GM12873 (cell line): ENCODE measurements around the gene SUMO3.

Source experiments
- CTCF ChIP-seq: IDR thresholded peaks from 2 replicates; pipeline ENCODE4 v1.5.1; 2012; ENCODE audit warnings: low read depth, mild to moderate bottlenecking, moderate library complexity, low read length, control low read depth; ENCODE audit not compliant: insufficient read depth; ENCODE audit errors: missing control alignments

SUMO3 gene

GRCh38 chr21:44817914-44818639 is at the start of gene SUMO3:
SUMO3 (minus strand) TSS chr21:44818062; CDS start chr21:44817968, 94 bp downstream.
- TF ChIP-seq CTCF = no peak

- no peak for TF ChIP-seq CTCF
Measured at GRCh38 chr21:44867464-44867863, 49.6 kb upstream of the SUMO3 start.

GRCh38 chr21:44866780-44867179 is 48.9 kb upstream of the SUMO3 start:
- no peak for TF ChIP-seq CTCF

- no peak for TF ChIP-seq CTCF
Measured at GRCh38 chr21:44865561-44866280, 47.9 kb upstream of the SUMO3 start.

- TF ChIP-seq CTCF = no peak
Measured at GRCh38 chr21:44862869-44863685, 45.2 kb upstream of the SUMO3 start.

GRCh38 chr21:44858791-44859190 is 40.9 kb upstream of the SUMO3 start:
- no peak for TF ChIP-seq CTCF

GRCh38 chr21:44858291-44858690 is 40.4 kb upstream of the SUMO3 start:
- no peak for TF ChIP-seq CTCF
